ENCODE results near the gene UPP1. TPM values are rescaled to one million over a fixed set of nuclear protein-coding genes. Genes with fewer than 3 reads are reported as not detected.

The UPP1 gene
- polyA plus RNA-seq, 1 donor from 2014 or later, result 19.5 TPM

GRCh38 chr7:48140001-48140681 lies 51.1 kb downstream of the UPP1 start:
- TF ChIP-seq RAD21 (conservative IDR thresholded peaks at IDR 0.05) (no peak), POLR2AphosphoS5 (IDR thresholded peaks at IDR 0.05) (no peak), EZH2 (IDR thresholded peaks at IDR 0.05; ENCODE audit: borderline replicate concordance, insufficient read depth, low read length, poor library complexity, severe bottlenecking) (no peak), MXI1 (conservative IDR thresholded peaks at IDR 0.05; ENCODE audit: poor library complexity, severe bottlenecking) (no peak), TAF1 (IDR thresholded peaks at IDR 0.05; ENCODE audit: low read depth) (no peak)
- Histone ChIP-seq H3K36me3 (ENCODE audit: insufficient read depth, low read length) (no peaks in the 10 kb centered on the region), H3K9ac (ENCODE audit: low read length) (no peak overlapping the region), H3K79me2 (replicated peaks; ENCODE audit: insufficient read depth, low read length) (no peaks in the 10 kb centered on the region), H3K9me2 (ENCODE audit: insufficient read depth, low read length) (no peaks in the 10 kb centered on the region), H3K4me2 (ENCODE audit: low read length) (no peak overlapping the region), H2AFZ (ENCODE audit: low read depth, low read length) (no peak overlapping the region), H3K9me3 (ENCODE audit: low read length) (peaks cover 4% of the 10 kb centered on the region), H3K27me3 (ENCODE audit: insufficient read depth, low read depth, low read length) (no peaks in the 10 kb centered on the region), H3K4me3 (ENCODE audit: low read length) (no peak overlapping the region), H3K27ac (ENCODE audit: low read length) (no peak overlapping the region), H4K20me1 (ENCODE audit: insufficient read depth) (no peaks in the 10 kb centered on the region), H3F3A (ENCODE audit: insufficient read depth, low read length, poor library complexity, severe bottlenecking) (no peaks in the 10 kb centered on the region)

- H3K79me2 ChIP-seq (replicated peaks; ENCODE audit: insufficient read depth, low read length), result no peaks in the 10 kb centered on the region
- H4K20me1 ChIP-seq (ENCODE audit: insufficient read depth), result no peaks in the 10 kb centered on the region
- no peak overlapping the region for H2AFZ ChIP-seq (ENCODE audit: low read depth, low read length)
- H3K4me3 ChIP-seq (ENCODE audit: low read length), result no peak overlapping the region
- H3K9me3 ChIP-seq (ENCODE audit: low read length), result no peaks in the 10 kb centered on the region
- H3F3A ChIP-seq (ENCODE audit: insufficient read depth, low read length, poor library complexity, severe bottlenecking), result no peaks in the 10 kb centered on the region
- no peak for TF ChIP-seq EZH2 (IDR thresholded peaks at IDR 0.05; ENCODE audit: borderline replicate concordance, insufficient read depth, low read length, poor library complexity, severe bottlenecking)
- no peak for TF ChIP-seq MXI1 (conservative IDR thresholded peaks at IDR 0.05; ENCODE audit: poor library complexity, severe bottlenecking)
- no peak for TF ChIP-seq TAF1 (IDR thresholded peaks at IDR 0.05; ENCODE audit: low read depth)
- no peak for TF ChIP-seq RAD21 (conservative IDR thresholded peaks at IDR 0.05)
- TF ChIP-seq POLR2AphosphoS5 (IDR thresholded peaks at IDR 0.05), result no peak
- TF ChIP-seq REST (IDR thresholded peaks at IDR 0.05; ENCODE audit: borderline replicate concordance), result no peak
- no peak for TF ChIP-seq EP300 (conservative IDR thresholded peaks at IDR 0.05; ENCODE audit: poor library complexity, severe bottlenecking)
- no peaks in the 10 kb centered on the region for H3K9me2 ChIP-seq (ENCODE audit: insufficient read depth, low read length)
- H3K27me3 ChIP-seq (ENCODE audit: insufficient read depth, low read depth, low read length), result no peaks in the 10 kb centered on the region
- H3K9ac ChIP-seq (ENCODE audit: low read length), result no peak overlapping the region
- H3K27ac ChIP-seq (ENCODE audit: low read length), result no peak overlapping the region
- H3K36me3 ChIP-seq (ENCODE audit: insufficient read depth, low read length), result no peaks in the 10 kb centered on the region
- H3K4me2 ChIP-seq (ENCODE audit: low read length), result no peak overlapping the region
Observed at GRCh38 chr7:48141521-48141920, 52.5 kb downstream of the UPP1 start.

GRCh38 chr7:48144291-48144768 lies 55.3 kb downstream of the UPP1 start:
- Histone ChIP-seq H3K9ac (ENCODE audit: low read length) (no peak overlapping the region), H4K20me1 (ENCODE audit: insufficient read depth) (no peaks in the 10 kb centered on the region), H3K27ac (ENCODE audit: low read length) (no peak overlapping the region), H3K27me3 (ENCODE audit: insufficient read depth, low read depth, low read length) (no peaks in the 10 kb centered on the region), H3K4me2 (ENCODE audit: low read length) (no peak overlapping the region), H3K9me3 (ENCODE audit: low read length) (no peaks in the 10 kb centered on the region), H3K36me3 (ENCODE audit: insufficient read depth, low read length) (no peaks in the 10 kb centered on the region), H3K79me2 (replicated peaks; ENCODE audit: insufficient read depth, low read length) (no peaks in the 10 kb centered on the region), H2AFZ (ENCODE audit: low read depth, low read length) (no peak overlapping the region), H3K4me3 (ENCODE audit: low read length) (no peak overlapping the region), H3F3A (ENCODE audit: insufficient read depth, low read length, poor library complexity, severe bottlenecking) (no peaks in the 10 kb centered on the region), H3K9me2 (ENCODE audit: insufficient read depth, low read length) (no peaks in the 10 kb centered on the region)
- no peak for TF ChIP-seq RAD21 (conservative IDR thresholded peaks at IDR 0.05)
- no peak for TF ChIP-seq TAF1 (IDR thresholded peaks at IDR 0.05; ENCODE audit: low read depth)
- TF ChIP-seq SMC3 (conservative IDR thresholded peaks at IDR 0.05; ENCODE audit: poor library complexity), result no peak
- no peak for TF ChIP-seq MXI1 (conservative IDR thresholded peaks at IDR 0.05; ENCODE audit: poor library complexity, severe bottlenecking)
